Mesothelial cell of epicardium (in vitro differentiated cells): ENCODE data around the gene SLC7A5. TPM values are rescaled to one million over a fixed set of nuclear protein-coding genes. Genes with fewer than 3 reads are reported as not detected.
"Not testable (repeated sequence)": the region's sequence is repeated elsewhere in the genome, so short reads cannot be mapped to it uniquely, and the experiment has no call there.

Source experiments
- DNase-seq, 2 experiments: peaks; one replicate each; pipeline ENCODE4 v3.0.0; 2021; ENCODE audit warnings: low spot score in 2 of 2; ENCODE audit not compliant: unreplicated experiment in 2 of 2
- H3K27ac Mint-ChIP-seq: 2 replicates; pipeline ENCODE4 v1.8.0; 2021; ENCODE audit warnings: mixed read lengths
- H3K27me3 Mint-ChIP-seq: 2 replicates; pipeline ENCODE4 v1.8.0; 2021; ENCODE audit warnings: low read depth, mixed read lengths
- H3K36me3 Mint-ChIP-seq: 2 replicates; pipeline ENCODE4 v1.8.0; 2021; ENCODE audit warnings: mixed read lengths
- H3K4me1 Mint-ChIP-seq: 2 replicates; pipeline ENCODE4 v1.8.0; 2021; ENCODE audit warnings: mixed read lengths
- H3K4me3 Mint-ChIP-seq: 2 replicates; pipeline ENCODE4 v1.8.0; 2021; ENCODE audit warnings: mild to moderate bottlenecking, moderate library complexity, mixed read lengths
- H3K9me3 Mint-ChIP-seq: 2 replicates; pipeline ENCODE4 v1.8.0; 2021; ENCODE audit warnings: mixed read lengths
- total RNA-seq: library from RNA; stranded (reverse); gene quantifications from 3 replicates; pipeline ENCODE4 v1.2.1, GENCODE V29; 2021
- TF ChIP-seq, protein P1 (sequence below): fragments of 200-600 bp; sonication (generic); IDR thresholded peaks from one replicate; pipeline ENCODE4 v1.5.0; 2021; ENCODE audit warnings: antibody characterized with exemption; ENCODE audit not compliant: unreplicated experiment

The SLC7A5 gene
- total RNA-seq, 1 donor from 2014 or later, result 70.0 TPM

DNA sequence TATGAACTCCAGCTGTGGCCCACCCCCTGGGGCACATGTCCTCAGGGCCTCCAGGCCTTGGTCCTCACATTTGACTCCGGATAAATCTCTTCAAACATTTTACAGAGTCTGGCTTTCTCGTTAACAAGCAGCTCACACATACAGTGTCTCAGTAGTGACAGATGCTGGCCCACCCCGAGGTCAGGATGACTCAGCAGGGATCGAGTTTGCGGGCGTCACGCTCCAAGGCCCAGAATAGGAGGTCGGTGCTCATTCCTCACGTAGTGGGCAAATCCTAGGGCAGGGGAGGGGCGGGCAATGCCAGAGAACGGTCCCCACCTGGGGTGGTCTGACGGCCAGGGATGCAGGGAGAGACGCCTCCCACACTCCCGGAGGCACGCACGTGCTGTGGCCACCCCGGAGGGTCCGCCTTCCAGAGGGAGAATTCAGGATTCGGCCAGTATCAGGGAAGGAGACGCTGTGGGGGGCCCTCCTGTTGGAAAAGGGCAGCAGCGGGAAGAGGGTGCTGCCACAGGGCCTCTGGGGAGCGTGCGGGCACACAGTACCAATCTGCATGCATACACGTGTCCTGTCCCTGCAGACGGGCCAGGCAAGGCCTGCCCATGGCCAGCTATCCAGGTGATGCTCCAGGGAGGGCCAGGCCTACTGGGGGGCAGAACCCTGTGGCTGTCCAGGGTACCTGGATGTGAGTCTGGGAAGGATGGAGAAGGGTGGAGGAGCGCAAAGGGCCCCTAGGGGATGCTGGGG is 8.6 kb downstream of the SLC7A5 start:
- Mint-ChIP-seq H3K36me3 (peaks cover 3% of the 10 kb centered on the region), H3K27me3 (no peaks in the 10 kb centered on the region), H3K4me3 (no peak overlapping the region), H3K9me3 (no peaks in the 10 kb centered on the region), H3K27ac (peak overlapping the region; percentile 52), H3K4me1 (peaks cover 42% of the 10 kb centered on the region)
- no peak for DNase-seq
- TF ChIP-seq, protein P1, sequence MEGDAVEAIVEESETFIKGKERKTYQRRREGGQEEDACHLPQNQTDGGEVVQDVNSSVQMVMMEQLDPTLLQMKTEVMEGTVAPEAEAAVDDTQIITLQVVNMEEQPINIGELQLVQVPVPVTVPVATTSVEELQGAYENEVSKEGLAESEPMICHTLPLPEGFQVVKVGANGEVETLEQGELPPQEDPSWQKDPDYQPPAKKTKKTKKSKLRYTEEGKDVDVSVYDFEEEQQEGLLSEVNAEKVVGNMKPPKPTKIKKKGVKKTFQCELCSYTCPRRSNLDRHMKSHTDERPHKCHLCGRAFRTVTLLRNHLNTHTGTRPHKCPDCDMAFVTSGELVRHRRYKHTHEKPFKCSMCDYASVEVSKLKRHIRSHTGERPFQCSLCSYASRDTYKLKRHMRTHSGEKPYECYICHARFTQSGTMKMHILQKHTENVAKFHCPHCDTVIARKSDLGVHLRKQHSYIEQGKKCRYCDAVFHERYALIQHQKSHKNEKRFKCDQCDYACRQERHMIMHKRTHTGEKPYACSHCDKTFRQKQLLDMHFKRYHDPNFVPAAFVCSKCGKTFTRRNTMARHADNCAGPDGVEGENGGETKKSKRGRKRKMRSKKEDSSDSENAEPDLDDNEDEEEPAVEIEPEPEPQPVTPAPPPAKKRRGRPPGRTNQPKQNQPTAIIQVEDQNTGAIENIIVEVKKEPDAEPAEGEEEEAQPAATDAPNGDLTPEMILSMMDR, result no peak

DNA sequence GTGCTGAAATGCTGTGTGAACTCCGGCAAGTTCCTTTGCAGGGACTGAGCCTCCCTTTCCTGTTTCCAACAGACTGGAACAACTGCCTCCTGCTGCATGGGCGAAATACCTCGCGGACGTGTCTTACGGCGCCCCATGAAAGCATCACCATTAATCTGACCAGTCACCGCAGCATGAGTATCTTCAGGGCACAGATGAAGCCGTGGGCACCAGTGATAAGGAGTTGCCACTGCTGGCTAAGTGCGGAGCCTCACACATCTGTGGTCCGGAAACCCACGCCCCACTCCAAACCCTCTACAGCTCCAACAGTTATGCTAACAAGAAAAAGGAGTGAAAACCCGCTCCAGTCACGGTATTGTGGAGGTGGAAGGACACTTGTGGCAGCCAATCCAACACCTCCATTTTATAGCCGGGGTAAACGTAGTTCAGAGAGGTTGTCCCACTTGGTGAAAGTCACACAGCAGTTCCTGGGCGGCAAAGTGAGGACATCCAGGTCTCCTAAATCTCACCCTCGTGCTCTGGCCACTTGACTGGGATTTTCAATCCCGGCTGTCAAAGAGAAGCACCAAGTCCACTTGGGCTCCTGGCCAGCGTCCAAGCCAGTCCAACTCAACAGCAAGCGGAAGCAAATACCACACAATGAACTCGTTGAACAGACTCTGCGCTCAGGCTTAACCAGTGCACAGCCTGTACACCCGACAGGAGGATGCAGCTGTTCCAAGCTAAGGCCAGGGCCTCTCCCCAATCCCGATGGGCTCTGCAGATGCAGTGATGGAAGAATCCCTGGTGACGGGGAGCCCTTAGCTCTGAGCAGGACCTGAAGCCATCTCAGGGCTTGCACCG is 10.9 kb downstream of the SLC7A5 start:
- not testable (repeated sequence) for H3K4me3 Mint-ChIP-seq, H3K27ac Mint-ChIP-seq, DNase-seq, H3K36me3 Mint-ChIP-seq, H3K27me3 Mint-ChIP-seq, H3K9me3 Mint-ChIP-seq
- peaks cover 46% of the 10 kb centered on the region for H3K4me1 Mint-ChIP-seq

DNA sequence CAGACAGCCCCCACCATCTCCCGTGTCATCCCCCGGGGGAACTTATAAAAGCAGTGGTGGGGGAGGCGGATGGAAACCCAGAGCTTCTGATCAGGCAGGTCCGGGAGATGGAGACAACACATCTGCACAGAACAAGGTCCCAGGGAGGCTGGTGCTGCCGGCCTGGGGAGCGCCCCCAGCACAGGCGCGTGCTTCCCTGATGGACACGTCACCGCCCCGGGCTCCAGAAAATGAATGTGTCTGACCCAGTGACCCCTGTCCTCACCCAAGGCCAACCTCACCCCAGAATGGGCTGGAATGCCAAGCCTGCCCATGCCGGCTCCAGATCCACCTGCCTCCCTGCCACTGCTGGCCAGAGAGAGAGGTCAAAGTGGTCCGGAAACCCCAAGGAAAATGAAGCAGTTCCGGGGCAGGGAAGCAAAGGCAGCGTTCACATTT is 12.5 kb downstream of the SLC7A5 start:
- Mint-ChIP-seq H3K9me3 (no peaks in the 10 kb centered on the region), H3K27me3 (no peaks in the 10 kb centered on the region), H3K4me3 (no peak overlapping the region), H3K27ac (peak overlapping the region; percentile 58), H3K4me1 (peaks cover 58% of the 10 kb centered on the region), H3K36me3 (peaks cover 1% of the 10 kb centered on the region)
- TF ChIP-seq, protein P1, result no peak
- no peak for DNase-seq

DNA sequence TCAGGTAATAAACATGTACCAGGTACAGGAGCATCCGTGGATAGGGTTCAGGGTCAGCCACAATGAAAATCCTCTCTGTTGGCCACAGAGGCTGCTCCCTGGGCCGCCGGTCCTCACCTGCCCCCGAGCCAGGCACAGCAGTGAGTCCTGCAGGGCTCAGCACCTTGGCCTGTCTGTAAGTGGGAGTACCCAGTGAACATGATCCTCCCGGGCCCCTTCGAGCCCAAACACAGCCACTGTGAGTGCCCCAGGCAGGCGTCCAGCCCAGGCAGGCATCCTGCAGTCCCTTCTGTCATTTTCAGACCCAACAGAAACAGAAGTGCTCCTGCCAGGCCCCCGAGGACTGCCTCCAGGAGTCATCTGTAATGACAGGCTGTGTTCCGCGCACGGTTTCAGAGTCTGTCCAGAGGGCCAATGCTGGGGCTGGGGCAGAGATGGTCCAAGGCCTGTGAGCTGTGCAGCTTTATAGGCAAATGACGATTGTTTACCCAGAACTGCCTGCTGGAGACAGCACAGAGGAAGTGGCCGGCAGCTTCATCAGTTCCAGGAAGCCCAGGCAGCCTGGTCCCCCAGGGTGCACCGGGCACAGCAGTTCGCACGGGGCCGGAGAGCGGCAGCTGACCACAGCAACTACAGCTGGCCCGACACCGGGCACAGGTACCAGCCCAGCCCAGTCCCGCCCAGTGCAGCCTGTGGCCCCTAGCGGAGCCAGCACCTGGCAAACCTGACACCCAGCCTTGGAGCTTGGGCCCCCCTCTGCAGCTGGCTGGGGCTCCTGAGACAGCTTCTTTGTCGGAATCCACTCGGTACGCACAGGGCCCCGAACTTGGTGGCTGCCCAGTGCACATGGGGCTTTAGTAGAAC is 13.2 kb downstream of the SLC7A5 start:
- no peaks in the 10 kb centered on the region for H3K9me3 Mint-ChIP-seq
- DNase-seq, result no peak
- TF ChIP-seq, protein P1, result no peak
- H3K27ac Mint-ChIP-seq, result peak overlapping the region; percentile 59
- H3K27me3 Mint-ChIP-seq, result no peaks in the 10 kb centered on the region
- H3K36me3 Mint-ChIP-seq, result peaks cover 1% of the 10 kb centered on the region
- no peak overlapping the region for H3K4me3 Mint-ChIP-seq
- peaks cover 63% of the 10 kb centered on the region for H3K4me1 Mint-ChIP-seq

DNA sequence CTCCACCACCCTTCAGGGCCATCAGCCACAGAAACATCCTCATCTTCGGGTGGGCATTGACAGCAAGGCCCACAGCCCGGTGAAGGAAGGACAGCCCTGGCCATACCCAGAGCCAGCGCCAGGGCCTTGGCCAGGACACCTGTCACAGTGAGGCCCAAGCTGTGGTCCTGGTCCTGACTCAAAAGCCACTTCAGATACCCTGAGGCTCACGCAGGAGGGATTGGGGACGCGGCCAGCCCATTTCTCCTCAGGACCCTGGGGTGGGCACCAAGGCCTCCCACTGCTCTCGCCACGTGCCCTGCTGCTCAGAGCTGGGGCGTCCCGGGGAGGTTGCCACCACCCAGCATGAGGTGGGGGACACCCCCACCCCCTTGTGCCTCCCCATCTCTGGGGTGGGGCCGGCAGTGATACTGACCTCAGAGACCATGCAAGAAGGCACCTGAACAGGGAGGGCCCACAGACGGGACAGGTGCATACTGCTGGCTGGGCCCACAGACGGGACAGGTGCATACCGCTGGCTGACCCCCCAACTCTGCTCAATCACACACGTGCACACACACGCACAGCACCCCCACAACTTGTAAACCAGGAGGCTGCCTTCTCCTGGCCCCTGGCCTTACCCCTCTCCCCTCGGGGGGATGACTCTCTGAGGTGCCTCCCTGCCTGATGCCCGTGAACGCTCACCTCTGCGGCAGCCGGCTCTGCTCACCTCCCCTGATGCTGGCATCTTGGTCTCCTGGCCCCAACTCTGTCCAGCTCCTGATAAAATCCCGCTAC is 14.2 kb downstream of the SLC7A5 start:
- Mint-ChIP-seq H3K4me3 (no peak overlapping the region), H3K27ac (peak overlapping the region; percentile 59), H3K36me3 (peaks cover 1% of the 10 kb centered on the region), H3K4me1 (peaks cover 64% of the 10 kb centered on the region), H3K9me3 (no peaks in the 10 kb centered on the region), H3K27me3 (no peaks in the 10 kb centered on the region)
- TF ChIP-seq, protein P1, result no peak
- no peak for DNase-seq
